HepG2 (cell line): ENCODE data around the gene EEF1AKMT4. TPM values are rescaled to one million over a fixed set of nuclear protein-coding genes. Genes with fewer than 3 reads are reported as not detected.

ENCODE experiments used
- ATAC-seq: fragments of 200-7000 bp; cut with Tn5 transposase; 3 replicates; pipeline ENCODE4 v1.9.1; 2020; ENCODE audit warnings: mild to moderate bottlenecking, moderate library complexity
- BruUV-seq: library from RNA; stranded (reverse); fragments of 400-500 nt; replicated peaks from 2 replicates; lab custom pipeline; 2021; lab: Mats Ljungman, UMichigan
- CTCF ChIA-PET: fragments of 300-600 bp; formaldehyde crosslinking; extraction: SDS; loops from one replicate; lab custom pipeline; 2021; ENCODE audit warnings: low total read pairs, inconsistent platforms, low intra/inter-chr PET ratio; lab: Yijun Ruan, JAX
- POLR2A ChIA-PET: fragments of 350-600 bp; sonication (Branson Sonifier 250); formaldehyde crosslinking; loops from one replicate; lab custom pipeline; 2020; ENCODE audit warnings: antibody characterized with exemption, inconsistent platforms; lab: Yijun Ruan, JAX
- DNase-seq: peaks from one replicate; pipeline ENCODE4 v3.0.0-alpha.2; 2015; ENCODE audit warnings: low spot score
- FAIRE-seq: peaks from 3 replicates; lab custom pipeline; 2011; peaks lifted over from hg19 to GRCh38; lab: Jason Lieb, UNC
- H2AFZ ChIP-seq: one replicate; pipeline ENCODE4 v1.6.1; 2011; ENCODE audit warnings: low read length, inconsistent platforms
- H3K27ac ChIP-seq: fragments of 300-600 bp; 3 replicates; pipeline ENCODE4 v1.8.0; 2011; ENCODE audit warnings: mixed run types, mild to moderate bottlenecking, mixed read lengths, low read length, inconsistent platforms; ENCODE audit not compliant: insufficient read depth; ENCODE audit errors: extremely low read length
- H3K27me3 ChIP-seq, 2 experiments: fragments of 200-600 bp in 1 of 2; 2 replicates in 1 of 2; 3 replicates in 1 of 2; pipeline versions ENCODE4 v1.6.0 to v1.8.0; 2011; ENCODE audit warnings: low read length in 2 of 2, mild to moderate bottlenecking in 2 of 2, moderate library complexity in 2 of 2, inconsistent platforms in 1 of 2; ENCODE audit not compliant: insufficient read depth in 2 of 2, control insufficient read depth in 1 of 2
- H3K36me3 ChIP-seq, 2 experiments: fragments of 200-600 bp in 1 of 2; replicated peaks in 1 of 2; 2 replicates in 1 of 2; 3 replicates in 1 of 2; pipeline versions ENCODE4 v1.5.1 to v1.8.0; 2011; ENCODE audit warnings: low read length in 2 of 2, inconsistent platforms in 1 of 2; ENCODE audit not compliant: insufficient read depth in 2 of 2, control insufficient read depth in 1 of 2
- H3K4me1 ChIP-seq: 2 replicates; pipeline ENCODE4 v1.5.1; 2012; ENCODE audit warnings: low read length, inconsistent platforms; ENCODE audit not compliant: insufficient read depth
- H3K4me2 ChIP-seq: 2 replicates; pipeline ENCODE4 v1.6.0; 2011; ENCODE audit warnings: low read depth, low read length, inconsistent platforms
- H3K4me3 ChIP-seq, 3 experiments: fragments of 200-600 bp in 1 of 3; sonication (generic), shearing (Covaris generic) in 1 of 3; replicated peaks in 1 of 3; 2 replicates each; pipeline ENCODE4 v1.5.1; 2011 to 2016; ENCODE audit warnings: low read length in 3 of 3, inconsistent platforms in 2 of 3, low read depth in 2 of 3, mild to moderate bottlenecking in 2 of 3, control low read depth in 1 of 3, mixed read lengths in 1 of 3; ENCODE audit not compliant: insufficient read depth in 1 of 3
- H3K79me2 ChIP-seq: one replicate; pipeline ENCODE4 v1.6.1; 2011; ENCODE audit warnings: low read length, inconsistent platforms; ENCODE audit not compliant: insufficient read depth
- H3K9ac ChIP-seq: 2 replicates; pipeline ENCODE4 v1.6.0; 2011; ENCODE audit warnings: mild to moderate bottlenecking, low read depth, low read length, inconsistent platforms; ENCODE audit not compliant: insufficient read depth
- H3K9me3 ChIP-seq: 2 replicates; pipeline ENCODE4 v1.5.1; 2012; ENCODE audit warnings: mild to moderate bottlenecking, low read length
- H4K20me1 ChIP-seq: 2 replicates; pipeline ENCODE4 v1.6.0; 2011; ENCODE audit warnings: inconsistent platforms, mild to moderate bottlenecking, low read length, moderate library complexity; ENCODE audit not compliant: insufficient read depth
- ERF ChIP-seq: IDR thresholded peaks from 2 replicates; pipeline ENCODE4 v1.6.1; 2018; ENCODE audit warnings: missing biosample characterization, missing genetic modification reagents
- FOXA3 ChIP-seq: IDR thresholded peaks from 2 replicates; pipeline ENCODE4 v1.6.1; 2016; ENCODE audit warnings: missing genetic modification reagents, missing compliant biosample characterization
- HOXA9 ChIP-seq: sonication (generic); formaldehyde crosslinking; IDR thresholded peaks from 2 replicates; pipeline ENCODE4 v1.8.1; 2022; ENCODE audit warnings: missing genetic modification reagents, mild to moderate bottlenecking, moderate library complexity, borderline replicate concordance
- MAFK ChIP-seq, 2 experiments: IDR thresholded peaks in 1 of 2; conservative IDR thresholded peaks in 1 of 2; 2 replicates each; pipeline ENCODE4 v1.6.1; 2011; ENCODE audit warnings: improper control_type of control experiment in 2 of 2, low read length in 2 of 2
- RARA ChIP-seq: IDR thresholded peaks from 2 replicates; pipeline ENCODE4 v1.6.1; 2016; ENCODE audit warnings: missing genetic modification reagents, missing compliant biosample characterization
- SIX4 ChIP-seq: sonication (generic); formaldehyde crosslinking; IDR thresholded peaks from 2 replicates; pipeline ENCODE4 v1.4.0; 2020; ENCODE audit warnings: missing genetic modification reagents
- ZBTB25 ChIP-seq: IDR thresholded peaks from 2 replicates; pipeline ENCODE4 v1.6.1; 2018; ENCODE audit warnings: missing genetic modification reagents
- ZBTB33 ChIP-seq: sonication (generic); formaldehyde crosslinking; IDR thresholded peaks from 2 replicates; pipeline ENCODE4 v1.4.0; 2020; ENCODE audit warnings: missing genetic modification reagents
- ZBTB38 ChIP-seq: sonication (generic); formaldehyde crosslinking; IDR thresholded peaks from 2 replicates; pipeline ENCODE4 v1.5.1; 2020; ENCODE audit warnings: mild to moderate bottlenecking, missing genetic modification reagents
- ZNF124 ChIP-seq: sonication (generic); formaldehyde crosslinking; IDR thresholded peaks from 2 replicates; pipeline ENCODE4 v1.4.0; 2020; ENCODE audit warnings: missing genetic modification reagents
- ZNF207 ChIP-seq: fragments of 450-650 bp; IDR thresholded peaks from 2 replicates; pipeline ENCODE4 v1.6.1; 2016; ENCODE audit warnings: antibody characterized with exemption, borderline replicate concordance
- ZNF530 ChIP-seq: sonication (generic); formaldehyde crosslinking; IDR thresholded peaks from 2 replicates; pipeline ENCODE4 v1.5.0; 2020; ENCODE audit warnings: low read depth, mild to moderate bottlenecking, missing genetic modification reagents
- ZNF569 ChIP-seq: sonication (generic); formaldehyde crosslinking; IDR thresholded peaks from 2 replicates; pipeline ENCODE4 v1.5.0; 2020; ENCODE audit warnings: mild to moderate bottlenecking, missing genetic modification reagents, moderate library complexity, borderline replicate concordance
- ZNF577 ChIP-seq: sonication (generic); formaldehyde crosslinking; IDR thresholded peaks from 2 replicates; pipeline ENCODE4 v1.4.0; 2020; ENCODE audit warnings: mild to moderate bottlenecking, low read depth, missing genetic modification reagents, borderline replicate concordance
- ZSCAN9 ChIP-seq: IDR thresholded peaks from 2 replicates; pipeline ENCODE4 v1.6.1; 2016; ENCODE audit warnings: borderline replicate concordance
- WGBS: methylation state at CpG from one replicate; pipeline ENCODE4 v1.1.6; 2017; ENCODE audit warnings: low lambda C conversion rate; 5-methylcytosine and 5-hydroxymethylcytosine counted together
- in situ Hi-C: cut with HindIII; loops from 2 replicates; pipeline ENCODE4 v1.10.0; 2017; ENCODE audit warnings: low pct_unique_long_range_greater_than_20kb; ENCODE audit not compliant: extremely low pct_ligation_motif_present
- intact Hi-C: fragments of 100-400 bp; cut with micrococcal nuclease; formaldehyde crosslinking; loops from one replicate; pipeline ENCODE4 v1.10.0; 2022; ENCODE audit not compliant: unreplicated experiment
- polyA plus RNA-seq, 8 experiments: library from polyadenylated mRNA; depleted of rRNA in 3 of 8; stranded (reverse) in 7 of 8; unstranded in 1 of 8; fragments of >200 nt; fragmentation: Illumina TruSeq in 4 of 8; extraction: Trizol in 4 of 8; gene quantifications; 2 replicates each; pipeline versions ENCODE4 v1.2.1 to v1.2.3, GENCODE V29; 2011 to 2016; ENCODE audit warnings: low read depth in 4 of 8, missing spikeins in 1 of 8, mixed read lengths in 1 of 8; ENCODE audit not compliant: insufficient read depth in 1 of 8
- total RNA-seq, 5 experiments: library from RNA; depleted of rRNA; stranded (reverse); fragments of >200 nt; fragmentation: Illumina TruSeq; extraction: Trizol; gene quantifications; 2 replicates each; pipeline ENCODE4 v1.2.3, GENCODE V29; 2016; ENCODE audit warnings: low read depth in 1 of 5
- TF ChIP-seq, protein P1 (sequence below): sonication (generic); formaldehyde crosslinking; IDR thresholded peaks from 2 replicates; pipeline ENCODE4 v1.5.0; 2020; ENCODE audit warnings: mild to moderate bottlenecking, missing genetic modification reagents, borderline replicate concordance
- TF ChIP-seq, protein P2 (sequence below): sonication (generic); formaldehyde crosslinking; IDR thresholded peaks from 2 replicates; pipeline ENCODE4 v1.5.0; 2020; ENCODE audit warnings: missing genetic modification reagents, mild to moderate bottlenecking, borderline replicate concordance

EEF1AKMT4 gene
- total and polyA plus RNA-seq, 2 of the 13 experiments (the other 11 are each of a cell fraction or from before 2014, with no cell fraction given) = 13.1 to 15.8 TPM

DNA sequence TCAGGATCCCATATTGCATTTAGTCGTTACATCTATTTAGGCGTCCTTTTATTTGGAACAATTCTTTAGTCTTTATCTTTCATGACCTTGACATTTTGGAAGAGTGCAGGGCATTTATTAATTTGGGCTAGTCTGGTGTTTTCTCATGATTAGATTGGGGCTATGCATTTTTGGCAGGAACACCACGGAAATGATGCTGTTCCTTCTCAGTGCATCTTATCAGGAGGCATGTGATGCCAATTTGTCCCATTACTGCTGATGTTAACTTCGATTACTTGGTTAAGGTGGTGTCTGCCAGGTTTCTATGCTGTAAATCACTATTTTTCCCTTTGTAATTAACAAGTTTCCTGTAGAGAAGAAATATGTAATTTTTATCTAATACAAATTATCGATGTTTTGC lies 38.2 kb upstream of the EEF1AKMT4 start:
- intact Hi-C loops = no loop called here
- no peak for TF ChIP-seq ERF (CRISPR knock-in tag)
- no peak for TF ChIP-seq ZBTB25
- TF ChIP-seq RARA (CRISPR knock-in tag) = no peak
- TF ChIP-seq ZNF577 (CRISPR knock-in tag) = no peak
- no peak for TF ChIP-seq SIX4 (CRISPR knock-in tag)
- TF ChIP-seq MAFK (conservative IDR thresholded peaks at IDR 0.05 in 1 of 2, IDR thresholded peaks at IDR 0.05 in 1 of 2; ENCODE audit: low read length in 2 of 2) = no peak
- no peak for TF ChIP-seq ZBTB38 (CRISPR knock-in tag)
- TF ChIP-seq, protein P1, sequence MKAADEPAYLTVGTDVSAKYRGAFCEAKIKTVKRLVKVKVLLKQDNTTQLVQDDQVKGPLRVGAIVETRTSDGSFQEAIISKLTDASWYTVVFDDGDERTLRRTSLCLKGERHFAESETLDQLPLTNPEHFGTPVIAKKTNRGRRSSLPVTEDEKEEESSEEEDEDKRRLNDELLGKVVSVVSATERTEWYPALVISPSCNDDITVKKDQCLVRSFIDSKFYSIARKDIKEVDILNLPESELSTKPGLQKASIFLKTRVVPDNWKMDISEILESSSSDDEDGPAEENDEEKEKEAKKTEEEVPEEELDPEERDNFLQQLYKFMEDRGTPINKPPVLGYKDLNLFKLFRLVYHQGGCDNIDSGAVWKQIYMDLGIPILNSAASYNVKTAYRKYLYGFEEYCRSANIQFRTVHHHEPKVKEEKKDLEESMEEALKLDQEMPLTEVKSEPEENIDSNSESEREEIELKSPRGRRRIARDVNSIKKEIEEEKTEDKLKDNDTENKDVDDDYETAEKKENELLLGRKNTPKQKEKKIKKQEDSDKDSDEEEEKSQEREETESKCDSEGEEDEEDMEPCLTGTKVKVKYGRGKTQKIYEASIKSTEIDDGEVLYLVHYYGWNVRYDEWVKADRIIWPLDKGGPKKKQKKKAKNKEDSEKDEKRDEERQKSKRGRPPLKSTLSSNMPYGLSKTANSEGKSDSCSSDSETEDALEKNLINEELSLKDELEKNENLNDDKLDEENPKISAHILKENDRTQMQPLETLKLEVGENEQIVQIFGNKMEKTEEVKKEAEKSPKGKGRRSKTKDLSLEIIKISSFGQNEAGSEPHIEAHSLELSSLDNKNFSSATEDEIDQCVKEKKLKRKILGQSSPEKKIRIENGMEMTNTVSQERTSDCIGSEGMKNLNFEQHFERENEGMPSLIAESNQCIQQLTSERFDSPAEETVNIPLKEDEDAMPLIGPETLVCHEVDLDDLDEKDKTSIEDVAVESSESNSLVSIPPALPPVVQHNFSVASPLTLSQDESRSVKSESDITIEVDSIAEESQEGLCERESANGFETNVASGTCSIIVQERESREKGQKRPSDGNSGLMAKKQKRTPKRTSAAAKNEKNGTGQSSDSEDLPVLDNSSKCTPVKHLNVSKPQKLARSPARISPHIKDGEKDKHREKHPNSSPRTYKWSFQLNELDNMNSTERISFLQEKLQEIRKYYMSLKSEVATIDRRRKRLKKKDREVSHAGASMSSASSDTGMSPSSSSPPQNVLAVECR (CRISPR knock-in tag) = no peak
- no peak for TF ChIP-seq HOXA9 (CRISPR knock-in tag)
- TF ChIP-seq ZNF569 (CRISPR knock-in tag) = no peak
- no peak for TF ChIP-seq ZNF207
- no peak for TF ChIP-seq ZBTB33 (CRISPR knock-in tag)
- no peak for TF ChIP-seq ZNF124
- no peak for TF ChIP-seq ZNF530 (CRISPR knock-in tag)
- TF ChIP-seq, protein P2, sequence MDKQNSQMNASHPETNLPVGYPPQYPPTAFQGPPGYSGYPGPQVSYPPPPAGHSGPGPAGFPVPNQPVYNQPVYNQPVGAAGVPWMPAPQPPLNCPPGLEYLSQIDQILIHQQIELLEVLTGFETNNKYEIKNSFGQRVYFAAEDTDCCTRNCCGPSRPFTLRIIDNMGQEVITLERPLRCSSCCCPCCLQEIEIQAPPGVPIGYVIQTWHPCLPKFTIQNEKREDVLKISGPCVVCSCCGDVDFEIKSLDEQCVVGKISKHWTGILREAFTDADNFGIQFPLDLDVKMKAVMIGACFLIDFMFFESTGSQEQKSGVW = no peak
- TF ChIP-seq FOXA3 (CRISPR knock-in tag) = no peak
- TF ChIP-seq ZSCAN9 (CRISPR knock-in tag) = no peak

More for the DNA sequence above, 38.2 kb upstream of the EEF1AKMT4 start:
- H4K20me1 ChIP-seq = no peaks in the 10 kb centered on the region
- in situ Hi-C loops = no loop called here
- H3K4me2 ChIP-seq = no peak overlapping the region
- H3K36me3 ChIP-seq = no peaks in the 10 kb centered on the region
- DNase-seq = no peak
- H3K4me3 ChIP-seq = no peak overlapping the region
- 26% methylated on average over 5 of the region's 5 CpGs for WGBS
- FAIRE-seq = no peak
- no peaks in the 10 kb centered on the region for H3K9me3 ChIP-seq
- peaks cover 4 to 11% of the 10 kb centered on the region in 2 experiments; a peak in 4 of 5 replicates for H3K27me3 ChIP-seq
- no peaks in the 10 kb centered on the region for H3K79me2 ChIP-seq
- H3K9ac ChIP-seq = no peak overlapping the region
- H3K4me1 ChIP-seq = no peaks in the 10 kb centered on the region
- CTCF ChIA-PET = no interaction called here
- POLR2A ChIA-PET = interaction anchor here (0.8 kb wide), 1 partner anchor 31 kb away, joined by 3 read pairs; no protein-coding TSS in a partner anchor
- no peak overlapping the region for H3K27ac ChIP-seq
- ATAC-seq = no peak
- H2AFZ ChIP-seq = no peak overlapping the region
- BruUV-seq = no TSS peak
